SIG-M5 treated with dmso at 0.1 percent for 504 hours (cell line): ENCODE measurements around the gene FAIM2.
"Not testable (repeated sequence)": the region's sequence is repeated elsewhere in the genome, so short reads cannot be mapped to it uniquely, and the experiment has no call there.

Experiments used
- DNase-seq: peaks from one replicate; lab custom pipeline; 2025; ENCODE audit not compliant: unreplicated experiment; lab: John Stamatoyannopoulos, UW

FAIM2 gene

GRCh38 chr12:49881415-49882247, 22.1 kb downstream of the FAIM2 start:
- DNase-seq, result no peak

GRCh38 chr12:49880756-49881414, 22.8 kb downstream of the FAIM2 start:
- DNase-seq, result no peak

GRCh38 chr12:49879065-49879464, 24.6 kb downstream of the FAIM2 start:
- not testable (repeated sequence) for DNase-seq

GRCh38 chr12:49878021-49878420, 25.7 kb downstream of the FAIM2 start:
- DNase-seq, result no peak

GRCh38 chr12:49877066-49877465, 26.6 kb downstream of the FAIM2 start:
- no peak for DNase-seq

GRCh38 chr12:49876070-49876469, 27.6 kb downstream of the FAIM2 start:
- no peak for DNase-seq

- DNase-seq, result no peak
These were observed 28.5 kb downstream of the FAIM2 start for GRCh38 chr12:49875115-49875720.

GRCh38 chr12:49874142-49874897, 29.4 kb downstream of the FAIM2 start:
- no peak for DNase-seq

GRCh38 chr12:49873361-49873934, 30.3 kb downstream of the FAIM2 start:
- DNase-seq, result no peak

- DNase-seq, result no peak
These were observed 30.9 kb downstream of the FAIM2 start for GRCh38 chr12:49872781-49873181.

GRCh38 chr12:49872381-49872780, 31.3 kb downstream of the FAIM2 start:
- DNase-seq, result no peak

- not testable (repeated sequence) for DNase-seq
These were observed 31.9 kb downstream of the FAIM2 start for GRCh38 chr12:49871811-49872251.

- no peak for DNase-seq
These were observed 32.5 kb downstream of the FAIM2 start for GRCh38 chr12:49871263-49871561.

- DNase-seq, result no peak
These were observed 33.0 kb downstream of the FAIM2 start for GRCh38 chr12:49870501-49871262.

- DNase-seq, result no peak
These were observed 33.7 kb downstream of the FAIM2 start for GRCh38 chr12:49869816-49870500.

- peak; percentile 13 for DNase-seq
These were observed 34.5 kb downstream of the FAIM2 start for GRCh38 chr12:49868952-49869815.

- DNase-seq, result no peak
These were observed 35.3 kb downstream of the FAIM2 start for GRCh38 chr12:49868449-49868848.

- DNase-seq, result no peak
These were observed 35.9 kb downstream of the FAIM2 start for GRCh38 chr12:49867570-49868341.
